Measurements from ENCODE around the gene CIRBP.

Gene CIRBP

DNA sequence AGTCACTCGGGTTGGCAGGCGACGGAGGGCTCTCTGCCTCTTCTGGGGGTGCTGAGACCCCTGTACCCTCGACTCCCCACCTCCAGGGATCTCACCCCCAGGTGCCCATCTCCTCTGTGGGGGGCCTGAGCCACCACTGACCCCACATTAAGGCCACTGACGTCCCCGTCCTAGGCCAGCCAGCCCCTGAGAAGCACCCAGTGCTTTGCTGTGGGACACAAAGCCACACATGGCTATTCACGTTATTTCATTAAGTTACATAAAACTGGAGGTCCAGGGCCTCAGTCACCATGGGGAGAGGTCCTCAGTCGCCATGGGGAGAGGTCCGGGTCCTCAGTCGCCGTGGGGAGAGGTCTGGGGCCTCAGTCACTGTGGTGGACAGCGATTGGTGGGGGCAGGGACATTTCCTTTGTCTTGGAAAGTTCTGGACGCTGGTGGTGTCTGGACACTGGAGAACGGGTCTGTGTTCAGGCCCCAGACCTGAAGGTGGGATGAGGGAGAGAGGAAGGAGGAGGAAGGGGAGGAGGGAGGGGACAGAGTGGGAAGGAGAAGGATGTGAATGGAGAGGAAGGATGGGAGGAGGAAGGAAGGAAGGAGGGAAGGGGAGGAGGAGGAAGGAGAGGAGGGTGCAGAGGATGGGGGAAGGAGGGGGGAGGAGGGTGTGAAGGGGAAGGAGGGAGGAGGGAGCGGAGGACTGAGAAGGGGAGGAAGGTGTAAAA is 12.6 kb downstream of the CIRBP start:
- DNase-seq = no peak

DNA sequence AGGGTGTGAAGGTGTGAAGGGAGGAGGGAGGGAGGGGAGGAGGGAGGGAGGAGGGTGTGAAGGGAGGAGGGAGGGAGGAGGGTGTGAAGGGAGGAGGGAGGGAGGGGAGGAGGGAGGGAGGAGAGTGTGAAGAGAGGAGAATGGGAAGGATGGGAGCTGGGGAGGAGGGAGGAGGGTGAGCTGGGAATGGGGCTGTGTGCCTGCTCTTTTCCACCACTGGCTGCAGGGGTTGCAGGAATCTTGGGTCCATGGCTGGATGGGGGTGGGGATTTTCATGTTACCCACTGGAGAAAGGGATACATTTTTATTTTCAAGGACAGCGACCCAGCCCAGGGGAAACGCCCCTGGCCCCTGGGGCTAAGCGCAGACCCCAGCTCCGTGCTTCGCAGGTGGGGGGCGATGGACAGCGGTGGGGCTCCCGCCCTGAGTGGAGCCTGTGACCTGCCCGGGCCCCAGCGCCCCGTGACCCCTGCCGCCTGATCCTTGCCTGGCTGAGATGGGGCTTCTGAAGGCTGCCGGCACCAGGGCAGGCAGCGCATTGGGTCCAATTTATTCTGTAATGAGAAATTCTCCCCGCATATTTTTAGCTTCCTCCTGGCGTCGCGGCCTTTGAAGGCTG is 13.6 kb downstream of the CIRBP start:
- no peak for DNase-seq

DNA sequence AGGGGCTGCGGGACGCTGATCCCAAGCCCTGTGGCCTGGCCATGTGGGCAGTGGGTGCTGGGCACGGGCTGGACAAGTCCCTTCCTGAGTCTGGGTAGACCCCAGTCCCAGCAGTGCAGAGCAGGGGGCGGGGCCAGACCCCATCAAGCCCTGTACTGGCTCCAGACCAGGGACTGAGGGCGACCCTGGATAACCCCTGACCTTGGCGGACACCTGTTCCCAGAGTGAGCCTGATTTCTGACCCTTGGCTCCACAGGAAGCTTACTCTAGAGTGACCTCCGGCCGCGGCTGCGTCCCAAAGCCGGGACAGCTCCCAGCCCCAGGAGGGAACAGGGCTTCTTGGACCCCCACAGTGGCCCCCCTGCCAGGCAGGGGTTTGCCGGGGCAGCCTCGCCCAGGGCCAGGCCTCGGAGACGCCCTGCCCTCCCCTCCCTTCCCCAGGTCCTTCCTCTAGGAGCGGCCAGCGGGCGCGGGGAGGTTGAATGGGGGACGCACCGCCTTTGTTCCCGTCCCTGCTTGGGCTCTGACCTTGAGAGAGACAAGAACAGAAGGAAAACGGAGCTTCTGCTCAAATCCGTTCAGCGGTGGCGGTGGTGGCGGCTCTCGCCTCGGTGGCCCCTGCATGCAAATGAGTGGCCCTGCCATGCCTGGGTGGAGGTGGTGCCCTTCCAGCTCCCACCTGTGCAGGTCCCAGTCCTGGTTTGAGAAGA is 14.2 kb downstream of the CIRBP start:
- DNase-seq = no peak

DNA sequence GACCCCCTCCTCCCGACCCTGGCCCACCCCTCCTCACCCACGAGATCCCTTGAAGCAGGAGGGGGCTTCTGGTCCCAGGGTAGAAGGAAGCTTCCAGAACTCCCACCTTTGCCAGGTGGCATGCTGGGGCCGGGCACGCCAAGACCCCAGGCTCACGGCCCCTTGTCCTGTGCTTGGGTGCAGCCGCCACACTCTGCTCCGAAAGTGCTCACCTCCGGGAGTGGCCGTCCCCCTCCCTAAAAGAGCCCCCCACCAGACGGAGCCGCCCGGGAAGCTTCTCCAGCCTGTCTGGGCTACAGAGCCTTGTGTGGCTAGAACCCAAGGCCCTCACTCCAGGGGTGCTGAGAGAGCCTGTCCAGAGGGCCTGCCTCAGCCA is 14.8 kb downstream of the CIRBP start:
- no peak for DNase-seq

DNA sequence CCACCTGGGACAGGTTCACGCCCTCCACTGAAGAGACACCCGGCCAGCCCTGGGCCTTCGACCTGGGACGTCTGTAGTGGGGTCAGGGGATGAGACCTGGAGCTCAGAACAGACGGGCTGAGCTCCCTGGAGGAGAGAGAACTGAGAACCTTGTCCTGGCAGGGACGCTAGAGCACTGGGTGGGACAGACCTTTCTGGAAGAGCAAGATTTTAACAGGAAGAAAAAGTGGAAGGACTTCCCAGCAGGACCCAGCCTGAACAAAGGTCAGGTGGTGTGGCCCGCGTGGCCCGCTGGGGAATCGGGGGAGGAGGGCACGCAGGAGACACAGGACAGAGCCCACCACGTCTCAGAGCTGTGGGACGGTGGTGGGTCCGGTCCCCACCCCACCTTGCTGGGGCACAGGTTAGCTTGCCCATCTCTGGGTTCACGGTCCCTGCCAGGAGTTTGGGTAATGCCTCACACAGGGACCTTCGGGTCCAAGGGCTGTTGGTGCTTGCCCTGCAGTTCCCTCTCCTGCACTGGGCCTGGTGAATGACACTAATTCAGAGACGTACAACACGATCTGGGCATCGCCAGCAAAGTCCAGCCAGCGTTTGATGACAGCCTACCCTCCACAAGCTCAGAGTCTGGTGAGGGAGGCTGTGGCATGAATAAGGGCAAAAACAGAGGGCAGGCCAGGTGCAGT is 15.3 kb downstream of the CIRBP start:
- DNase-seq = no peak

DNA sequence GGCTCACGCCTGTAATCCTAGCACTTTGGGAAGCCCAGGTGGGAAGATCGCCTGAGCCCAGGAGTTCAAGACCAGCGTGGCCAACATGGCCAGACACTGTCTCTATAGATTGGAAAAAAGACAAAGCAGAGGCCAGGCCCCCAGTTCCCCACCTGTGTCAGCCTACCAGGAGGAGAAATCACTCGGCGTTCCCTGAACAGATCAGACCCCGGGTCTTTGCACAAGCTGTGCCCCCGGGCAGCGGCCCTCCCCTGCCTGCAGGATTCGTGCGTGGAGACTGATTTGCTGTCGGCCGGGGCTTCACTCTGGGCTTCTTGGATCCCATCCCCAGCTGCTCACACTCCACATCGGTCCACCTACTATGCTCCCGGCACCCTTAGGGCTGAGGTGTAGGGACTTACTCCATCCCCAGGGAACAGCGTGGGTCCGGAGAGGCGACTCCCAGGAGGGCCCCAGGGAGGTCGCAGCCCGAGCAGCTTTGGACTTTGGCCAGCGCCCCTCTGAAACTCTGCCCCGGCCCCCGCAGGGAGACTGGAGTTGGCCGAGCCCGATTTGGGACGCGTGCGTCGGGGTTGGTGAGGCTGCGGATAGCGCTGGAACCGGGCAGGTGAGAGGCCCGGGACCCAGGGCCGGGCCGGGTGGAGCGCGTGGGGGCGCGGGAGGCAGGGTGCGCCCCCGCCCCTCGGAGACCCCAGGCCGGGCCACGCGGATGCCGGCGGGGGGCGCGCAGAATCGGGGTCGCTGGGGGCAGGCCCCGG is 16.0 kb downstream of the CIRBP start:
- no peak for DNase-seq

DNA sequence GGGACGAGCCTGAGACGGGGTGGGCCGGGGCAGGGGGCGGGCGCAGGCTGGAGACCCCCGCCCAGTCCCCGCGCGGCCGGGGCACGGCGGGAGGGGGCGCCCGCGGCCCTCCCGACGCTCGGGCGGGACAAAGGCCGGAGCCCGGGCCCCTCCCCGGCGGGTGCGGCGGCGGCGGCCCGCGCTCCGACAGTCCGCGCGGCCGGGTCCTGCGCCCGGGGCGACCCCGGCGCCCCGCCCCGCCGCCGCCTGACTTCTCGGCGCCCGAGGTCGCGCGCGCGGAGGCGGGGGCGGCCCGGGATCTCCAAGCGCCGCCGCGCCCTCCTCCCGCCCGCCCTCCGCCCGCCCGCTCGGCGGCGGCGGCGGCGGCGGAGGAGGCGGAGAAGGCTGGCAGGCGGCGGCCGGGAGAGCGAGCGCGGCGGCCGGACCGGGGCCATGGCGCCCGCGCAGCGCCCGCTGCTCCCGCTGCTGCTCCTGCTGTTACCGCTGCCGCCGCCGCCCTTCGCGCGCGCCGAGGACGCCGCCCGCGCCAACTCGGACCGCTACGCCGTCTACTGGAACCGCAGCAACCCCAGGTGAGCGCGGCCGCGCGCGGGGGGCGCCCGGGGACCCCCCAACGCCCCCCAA is 16.7 kb downstream of the CIRBP start, which contains the start of gene EFNA2:
Gene EFNA2 (plus strand): TSS at position 137 of the 624 bp plus-strand sequence. CDS start 296 bp downstream, at position 433.
- DNase-seq = no peak

DNA sequence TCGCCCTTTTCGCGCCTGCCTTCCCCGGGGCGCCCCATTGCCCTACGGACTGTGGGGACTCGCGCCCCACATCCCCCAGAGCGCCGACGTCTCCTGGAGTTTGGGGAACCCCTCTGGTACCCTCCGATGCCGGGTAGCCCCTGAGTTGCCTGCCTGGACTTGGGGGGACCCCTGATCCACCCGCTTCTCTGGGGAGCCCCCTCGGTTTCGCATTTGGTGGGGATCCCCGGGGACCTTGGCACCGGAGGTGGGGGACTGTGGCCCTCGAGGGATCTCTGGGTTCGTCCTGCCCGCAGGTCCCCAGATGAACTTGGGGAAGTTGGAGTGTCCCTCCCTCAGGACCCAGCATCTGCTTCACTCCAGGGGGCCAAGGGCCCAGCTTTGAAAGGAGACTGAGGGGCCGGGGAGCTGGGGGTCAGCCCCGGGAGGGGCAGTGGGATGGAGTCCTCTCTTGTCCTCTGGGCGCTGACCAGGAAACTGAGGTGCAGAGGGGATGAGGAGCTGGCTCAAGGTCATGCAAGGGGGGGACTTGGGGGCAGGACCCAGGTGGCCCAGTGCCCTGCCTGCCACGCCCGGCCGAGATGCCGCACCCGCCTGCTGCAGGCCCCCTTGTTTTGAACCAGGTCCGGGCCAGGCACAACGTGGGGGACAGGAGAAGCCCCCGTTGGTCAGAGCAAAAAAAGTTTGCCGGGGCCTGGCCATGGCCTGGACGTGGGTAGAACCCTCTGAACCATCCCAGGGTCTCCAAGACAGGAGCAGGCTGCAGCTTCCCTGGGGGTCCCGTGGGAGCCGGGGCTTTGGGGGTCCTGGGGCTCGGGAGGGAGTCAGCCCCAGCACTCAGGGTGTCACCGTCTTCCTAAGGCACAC is 17.6 kb downstream of the CIRBP start:
- no peak for DNase-seq

DNA sequence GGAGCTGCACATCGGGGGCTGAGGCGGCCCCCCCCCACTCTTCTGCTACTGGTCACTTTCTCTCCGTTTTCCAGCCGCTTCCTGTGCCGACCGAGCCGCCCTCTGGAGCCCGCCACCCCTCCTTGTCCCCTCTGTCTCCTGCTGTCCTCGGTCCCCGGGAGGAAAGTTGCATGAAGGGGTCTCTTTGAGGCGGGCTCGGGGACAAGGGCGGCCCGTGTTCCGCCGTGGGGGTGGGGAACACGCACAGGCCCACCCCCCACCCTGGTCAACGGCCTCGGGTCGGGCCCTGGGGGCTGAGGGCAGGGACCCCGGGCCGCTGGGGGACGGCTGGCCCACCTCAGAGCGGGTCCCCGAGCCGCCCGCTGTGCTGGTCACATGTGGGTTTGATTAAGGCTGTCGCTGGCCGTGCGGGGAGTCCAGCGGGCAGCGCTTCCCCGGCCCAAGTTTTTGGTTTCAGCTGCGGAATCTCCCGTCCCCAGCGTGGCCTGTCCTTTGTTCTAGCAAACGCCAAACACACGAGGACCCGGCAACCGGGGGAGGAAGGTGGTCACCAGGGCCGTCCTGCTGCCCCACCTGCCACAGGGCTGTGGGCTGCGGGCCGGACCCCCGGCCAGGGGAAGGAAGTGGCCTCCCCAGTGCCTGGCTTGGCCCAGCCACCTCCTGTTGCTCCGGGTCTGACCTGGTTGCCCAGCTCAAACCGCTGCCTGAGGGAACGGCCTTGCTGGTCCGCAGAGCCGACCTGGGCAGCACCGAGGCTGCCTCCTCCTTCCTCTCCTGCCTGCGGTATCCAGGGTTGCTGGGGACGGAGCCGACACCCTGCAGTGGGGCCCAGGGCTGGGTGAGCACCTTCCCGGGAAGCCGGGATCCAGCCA is 18.5 kb downstream of the CIRBP start:
- DNase-seq = no peak

DNA sequence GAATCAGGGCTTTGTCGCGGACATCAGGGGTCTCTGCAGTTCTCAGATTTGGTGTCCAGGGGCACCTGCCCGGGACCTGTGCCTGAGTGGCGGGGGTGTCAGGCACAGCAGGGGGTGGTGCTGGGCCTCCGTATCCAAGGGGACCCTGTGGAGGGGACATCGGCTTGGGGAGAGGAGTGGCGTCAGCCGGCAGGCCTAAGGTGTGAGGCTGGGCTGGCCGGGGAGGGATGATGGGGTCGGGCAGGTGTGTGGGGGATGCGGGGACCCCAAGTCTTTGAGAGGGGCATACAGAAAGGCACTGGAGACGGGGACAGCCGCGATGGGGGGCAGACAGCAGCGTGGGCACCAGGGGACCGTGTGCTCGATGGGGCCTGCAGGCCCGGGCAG is 19.1 kb downstream of the CIRBP start:
- DNase-seq = no peak

DNA sequence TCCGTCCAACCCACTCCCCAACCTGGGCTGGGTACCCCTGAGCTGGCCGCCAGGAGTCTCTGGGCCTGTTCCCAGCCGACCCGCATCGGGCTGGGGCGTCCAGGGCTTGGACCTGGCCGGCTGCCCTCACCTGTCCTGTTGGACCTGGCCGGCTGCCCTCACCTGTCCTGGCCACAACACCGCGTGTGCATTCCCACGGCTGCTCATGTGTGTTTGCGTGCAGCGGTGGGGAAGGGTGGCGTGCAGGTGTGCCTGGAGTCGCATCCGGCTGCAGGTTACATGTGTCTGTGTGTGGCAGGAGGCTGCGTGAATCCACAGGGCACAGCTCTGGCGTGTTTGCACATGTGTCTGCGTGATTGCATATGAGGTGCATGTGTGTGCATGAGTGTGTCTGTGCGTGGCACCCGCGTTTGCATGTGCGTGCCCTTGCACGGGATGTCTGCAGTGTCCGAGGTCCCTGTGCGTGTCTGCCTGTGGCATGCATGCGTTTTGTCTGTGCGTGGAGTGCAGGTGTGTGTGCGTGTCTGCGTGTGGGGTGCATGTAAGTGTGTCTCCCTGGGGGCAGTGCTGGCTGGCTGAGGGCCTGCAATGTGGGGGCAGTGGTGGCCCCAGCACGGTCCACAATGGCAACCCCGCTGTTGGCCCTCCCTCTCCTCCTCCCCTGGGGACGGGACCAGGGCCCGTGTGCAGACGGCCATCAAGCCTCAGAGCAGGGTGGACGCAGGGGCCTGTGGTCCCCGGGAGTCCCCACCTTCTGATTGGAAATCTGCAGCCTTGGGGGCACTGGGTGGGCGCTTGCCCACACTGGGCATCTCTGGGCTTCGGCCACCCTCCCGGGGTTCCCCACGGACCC is 19.9 kb downstream of the CIRBP start:
- no peak for DNase-seq

DNA sequence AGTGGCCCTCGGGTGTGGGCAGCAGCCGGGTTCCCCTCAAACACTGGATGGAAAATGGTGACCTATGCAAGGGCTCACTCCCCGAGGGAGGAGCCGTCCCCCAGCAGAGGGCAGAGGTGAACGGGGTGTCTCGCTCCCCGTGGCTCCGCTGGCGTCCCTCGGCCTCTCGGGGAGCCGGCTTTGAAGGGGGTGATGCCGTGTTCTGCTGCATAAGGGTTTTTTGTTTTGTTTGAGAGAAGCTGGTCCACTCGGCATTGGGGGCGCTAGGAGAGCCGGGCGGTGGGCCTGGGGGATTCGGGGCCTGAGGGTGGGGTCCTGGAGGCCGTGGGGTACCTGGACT is 20.5 kb downstream of the CIRBP start:
- no peak for DNase-seq

DNA sequence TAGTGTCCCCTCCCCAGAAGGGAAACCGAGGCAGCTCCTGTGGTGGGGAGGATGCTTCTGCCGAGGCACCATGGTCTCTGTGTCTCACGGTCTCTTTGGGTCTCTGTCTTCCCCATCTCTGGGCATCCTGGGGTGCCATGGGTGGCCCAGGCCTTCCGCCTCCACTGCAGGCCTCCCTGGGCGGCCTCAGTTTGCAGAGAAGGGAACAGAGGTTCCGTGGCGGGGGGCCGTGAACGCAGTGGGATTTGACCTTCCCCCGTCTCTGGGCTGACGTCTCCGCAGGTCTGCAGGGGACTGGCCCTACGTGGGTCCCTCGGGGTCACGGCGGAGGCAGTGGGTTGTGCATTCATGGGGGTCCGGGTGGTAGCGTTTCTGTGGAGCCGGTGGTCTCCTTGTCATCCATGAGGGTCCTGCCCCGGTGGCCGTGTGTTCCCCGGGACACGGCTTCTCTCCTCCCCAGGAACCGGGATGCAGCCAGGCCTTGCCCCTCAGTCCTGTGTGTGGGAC is 21.1 kb downstream of the CIRBP start:
- DNase-seq = no peak

DNA sequence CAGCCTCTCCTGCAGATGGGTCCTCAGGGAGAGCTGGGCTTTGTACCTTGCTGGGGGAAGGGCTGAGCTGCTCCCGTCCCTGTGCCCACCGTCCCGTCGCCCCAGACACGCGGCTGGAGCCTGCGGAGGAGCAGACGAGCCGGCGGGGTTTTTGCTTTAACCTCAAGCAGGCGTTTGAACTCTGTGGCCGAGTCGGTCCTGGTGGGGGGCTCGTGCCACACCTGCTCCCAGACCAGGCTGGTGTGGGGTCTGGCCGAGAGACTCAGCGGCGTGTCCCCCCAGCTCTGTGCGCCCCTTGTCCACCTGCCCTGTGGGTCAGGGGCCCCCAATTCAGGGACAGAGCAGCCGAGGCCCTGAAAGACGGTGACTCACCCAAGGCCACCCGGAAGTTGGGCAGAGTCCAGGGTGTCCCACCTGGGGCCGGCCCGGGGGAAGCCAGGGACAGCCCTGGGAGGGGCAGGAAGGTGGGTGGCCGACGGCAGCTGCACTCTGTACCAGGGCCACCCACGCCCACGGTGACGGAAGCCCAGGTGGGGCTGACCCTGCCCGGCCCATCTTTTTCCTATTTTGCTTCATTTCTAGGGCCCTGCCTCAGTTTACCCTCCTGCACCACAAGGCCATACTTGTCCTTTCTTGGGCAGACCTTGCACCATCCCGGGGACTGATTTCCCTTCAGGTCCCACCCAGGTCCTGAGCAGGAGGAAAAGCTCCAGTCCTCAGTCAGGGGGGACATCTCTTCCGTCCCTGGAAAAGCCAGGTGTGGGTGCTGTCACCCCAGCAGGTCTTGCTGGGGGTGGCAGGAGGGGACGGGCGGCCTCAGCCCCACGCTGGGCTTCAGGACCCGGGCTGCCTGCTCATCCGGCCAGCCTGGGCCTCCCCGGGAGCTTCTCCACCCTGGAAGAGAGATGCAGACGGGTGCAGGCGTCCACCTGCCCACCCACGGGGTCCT is 21.8 kb downstream of the CIRBP start:
- no peak for DNase-seq

DNA sequence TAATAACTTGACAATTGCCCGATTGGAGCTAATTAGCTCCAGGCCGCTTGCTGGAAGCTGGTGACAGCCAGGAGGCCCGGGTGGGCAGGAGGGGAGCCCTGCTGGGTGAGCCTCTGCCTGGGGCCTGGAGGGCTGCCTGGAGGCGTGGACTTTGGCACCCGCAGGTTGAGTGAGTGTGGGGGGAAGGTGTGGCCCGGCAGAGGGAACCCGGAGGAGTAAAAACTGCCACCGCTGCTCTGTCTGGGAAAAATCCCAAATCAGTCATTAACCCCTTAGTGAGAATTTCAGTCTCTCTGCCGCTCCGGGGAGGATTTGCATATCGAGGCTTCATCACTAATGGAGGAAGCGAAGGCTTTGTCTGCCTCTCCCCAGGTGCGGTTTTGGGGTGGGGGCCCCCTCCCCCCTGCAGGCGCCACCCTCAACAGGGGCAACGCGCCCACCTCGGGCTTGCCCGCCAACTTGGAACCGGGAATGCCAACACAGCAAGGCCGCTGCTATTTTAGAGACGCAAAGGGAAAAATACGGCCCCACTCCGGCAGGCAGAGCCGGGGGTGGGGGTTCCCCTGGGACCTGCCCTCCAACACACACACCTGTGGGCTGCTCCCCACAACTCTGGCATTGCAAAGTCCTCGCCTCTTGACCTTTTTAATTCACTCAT is 22.8 kb downstream of the CIRBP start:
- no peak for DNase-seq

DNA sequence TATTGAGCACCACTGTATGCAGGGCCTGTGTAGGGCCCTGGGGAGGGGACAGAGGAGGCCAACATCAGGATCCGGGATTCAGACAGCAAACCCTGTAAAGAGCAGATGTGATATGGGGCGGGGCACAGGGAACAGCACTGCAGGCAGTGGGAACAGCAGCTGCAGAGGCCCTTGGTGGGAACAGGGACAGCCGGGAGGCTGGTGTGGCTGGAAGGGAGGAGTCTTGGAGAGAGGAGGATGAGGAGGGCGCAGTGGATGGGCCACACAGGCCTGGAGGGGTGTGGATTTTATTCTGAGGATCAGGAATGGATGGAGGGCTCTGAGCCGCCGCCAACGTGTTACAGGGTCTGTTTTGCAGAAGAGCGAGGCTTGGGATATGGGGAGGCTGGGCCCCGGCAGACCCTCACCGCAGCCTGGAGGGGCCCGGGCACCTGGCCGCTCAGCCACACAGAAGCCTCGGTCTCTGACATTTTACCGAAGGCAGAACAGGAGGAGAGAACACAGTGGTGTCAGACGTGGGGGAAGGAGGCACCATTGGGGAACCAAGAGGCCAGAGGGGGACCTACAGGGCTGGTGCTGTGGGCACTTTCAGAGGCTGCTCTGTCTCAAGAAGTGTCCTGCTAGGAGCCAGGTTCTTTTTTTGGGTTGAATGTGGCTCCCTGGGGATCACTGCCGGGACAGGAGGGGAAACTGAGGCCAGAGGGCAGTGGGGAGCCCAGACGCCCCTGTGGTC is 23.5 kb downstream of the CIRBP start:
- no peak for DNase-seq
